Smooth muscle cell (in vitro differentiated cells): ENCODE data around the gene ATP6V1A. TPM values are rescaled to one million over a fixed set of nuclear protein-coding genes. Genes with fewer than 3 reads are reported as not detected.

Experiments
- DNase-seq: peaks from one replicate; lab custom pipeline; 2025; ENCODE audit not compliant: unreplicated experiment; lab: John Stamatoyannopoulos, UW
- H2AFZ ChIP-seq: fragments of 200-600 bp; sonication (generic); 2 replicates; pipeline ENCODE4 v1.6.0; 2016; ENCODE audit warnings: antibody characterized with exemption, low read depth, mild to moderate bottlenecking
- H3F3A ChIP-seq: fragments of 200-600 bp; sonication (generic); 2 replicates; pipeline ENCODE4 v1.6.0; 2017; ENCODE audit warnings: antibody characterized with exemption, low read depth
- H3K27ac ChIP-seq: fragments of 200-600 bp; sonication (generic); 2 replicates; pipeline ENCODE4 v1.5.1; 2016; ENCODE audit warnings: low read depth, mild to moderate bottlenecking
- H3K27me3 ChIP-seq: fragments of 200-600 bp; sonication (generic); 2 replicates; pipeline ENCODE4 v1.6.1; 2016; ENCODE audit warnings: low read depth, mild to moderate bottlenecking
- H3K36me3 ChIP-seq: fragments of 200-600 bp; sonication (generic); 2 replicates; pipeline ENCODE4 v1.5.1; 2016; ENCODE audit warnings: low read depth
- H3K4me1 ChIP-seq: fragments of 200-600 bp; sonication (generic); 2 replicates; pipeline ENCODE4 v1.5.1; 2016; ENCODE audit warnings: low read depth
- H3K4me2 ChIP-seq: fragments of 200-600 bp; sonication (generic); 2 replicates; pipeline ENCODE4 v1.6.0; 2016; ENCODE audit warnings: mild to moderate bottlenecking
- H3K4me3 ChIP-seq: fragments of 200-600 bp; sonication (generic); 2 replicates; pipeline ENCODE4 v1.5.1; 2016; ENCODE audit warnings: mild to moderate bottlenecking
- H3K79me2 ChIP-seq: fragments of 200-600 bp; sonication (generic); 2 replicates; pipeline ENCODE4 v1.6.0; 2016; ENCODE audit warnings: low read depth, mild to moderate bottlenecking
- H3K9ac ChIP-seq: fragments of 200-600 bp; sonication (generic); 2 replicates; pipeline ENCODE4 v1.6.0; 2016; ENCODE audit warnings: low read depth
- H3K9me3 ChIP-seq: fragments of 200-600 bp; sonication (generic); replicated peaks from 2 replicates; pipeline ENCODE4 v1.5.1; 2016; ENCODE audit warnings: low read depth
- H4K20me1 ChIP-seq: fragments of 200-600 bp; sonication (generic); 2 replicates; pipeline ENCODE4 v1.6.0; 2016; ENCODE audit warnings: low read depth
- WGBS: methylation state at CpG from one replicate; pipeline ENCODE4 v1.1.7; 2016; ENCODE audit warnings: low lambda C conversion rate; 5-methylcytosine and 5-hydroxymethylcytosine counted together
- polyA plus RNA-seq: library from polyadenylated mRNA; unstranded; fragments of >200 nt; fragmentation: Nextera tagmentation; extraction: Ambion mirVana; gene quantifications from 2 replicates; pipeline ENCODE4 v1.2.1, GENCODE V29; 2016
- total RNA-seq: library from RNA; depleted of rRNA; stranded (reverse); fragments of >200 nt; gene quantifications from 2 replicates; pipeline ENCODE4 v1.2.3, GENCODE V29; 2014
- TF ChIP-seq, protein P1 (sequence below): fragments of 200-600 bp; sonication (generic); IDR thresholded peaks from 2 replicates; pipeline ENCODE4 v1.5.1; 2017; ENCODE audit warnings: borderline replicate concordance, mild to moderate bottlenecking, antibody characterized with exemption; ENCODE audit not compliant: insufficient read depth, poor library complexity, severe bottlenecking

ATP6V1A gene
- total RNA-seq (41.7 and 60.7 TPM in 2 replicates), polyA plus RNA-seq (38.7 and 41.6 TPM in 2 replicates)

- WGBS, result 1% methylated on average over 32 of the region's 34 CpGs
- Histone ChIP-seq H3K4me3 (peak within 1 kb of the TSS; percentile 95), H3F3A (no peaks in the 10 kb centered on the region), H4K20me1 (peaks cover 35% of the 10 kb centered on the region), H3K9ac (peak within 1 kb of the TSS; percentile 99), H3K9me3 (no peaks in the 10 kb centered on the region), H3K27me3 (no peaks in the 10 kb centered on the region), H3K4me2 (peak within 1 kb of the TSS; percentile 94), H3K79me2 (peaks cover 80% of the 10 kb centered on the region), H3K27ac (peak within 1 kb of the TSS; percentile 100), H3K4me1 (peaks cover 28% of the 10 kb centered on the region), H2AFZ (peak within 1 kb of the TSS; percentile 85), H3K36me3 (no peaks in the 10 kb centered on the region)
- peak; percentile 58 for DNase-seq
- TF ChIP-seq, protein P1, sequence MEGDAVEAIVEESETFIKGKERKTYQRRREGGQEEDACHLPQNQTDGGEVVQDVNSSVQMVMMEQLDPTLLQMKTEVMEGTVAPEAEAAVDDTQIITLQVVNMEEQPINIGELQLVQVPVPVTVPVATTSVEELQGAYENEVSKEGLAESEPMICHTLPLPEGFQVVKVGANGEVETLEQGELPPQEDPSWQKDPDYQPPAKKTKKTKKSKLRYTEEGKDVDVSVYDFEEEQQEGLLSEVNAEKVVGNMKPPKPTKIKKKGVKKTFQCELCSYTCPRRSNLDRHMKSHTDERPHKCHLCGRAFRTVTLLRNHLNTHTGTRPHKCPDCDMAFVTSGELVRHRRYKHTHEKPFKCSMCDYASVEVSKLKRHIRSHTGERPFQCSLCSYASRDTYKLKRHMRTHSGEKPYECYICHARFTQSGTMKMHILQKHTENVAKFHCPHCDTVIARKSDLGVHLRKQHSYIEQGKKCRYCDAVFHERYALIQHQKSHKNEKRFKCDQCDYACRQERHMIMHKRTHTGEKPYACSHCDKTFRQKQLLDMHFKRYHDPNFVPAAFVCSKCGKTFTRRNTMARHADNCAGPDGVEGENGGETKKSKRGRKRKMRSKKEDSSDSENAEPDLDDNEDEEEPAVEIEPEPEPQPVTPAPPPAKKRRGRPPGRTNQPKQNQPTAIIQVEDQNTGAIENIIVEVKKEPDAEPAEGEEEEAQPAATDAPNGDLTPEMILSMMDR, result no peak
These were observed at the start of gene ATP6V1A for GRCh38 chr3:113746548-113747282. ATP6V1A (plus strand) TSS chr3:113747035; CDS start chr3:113778754, 31,719 bp downstream.

DNA sequence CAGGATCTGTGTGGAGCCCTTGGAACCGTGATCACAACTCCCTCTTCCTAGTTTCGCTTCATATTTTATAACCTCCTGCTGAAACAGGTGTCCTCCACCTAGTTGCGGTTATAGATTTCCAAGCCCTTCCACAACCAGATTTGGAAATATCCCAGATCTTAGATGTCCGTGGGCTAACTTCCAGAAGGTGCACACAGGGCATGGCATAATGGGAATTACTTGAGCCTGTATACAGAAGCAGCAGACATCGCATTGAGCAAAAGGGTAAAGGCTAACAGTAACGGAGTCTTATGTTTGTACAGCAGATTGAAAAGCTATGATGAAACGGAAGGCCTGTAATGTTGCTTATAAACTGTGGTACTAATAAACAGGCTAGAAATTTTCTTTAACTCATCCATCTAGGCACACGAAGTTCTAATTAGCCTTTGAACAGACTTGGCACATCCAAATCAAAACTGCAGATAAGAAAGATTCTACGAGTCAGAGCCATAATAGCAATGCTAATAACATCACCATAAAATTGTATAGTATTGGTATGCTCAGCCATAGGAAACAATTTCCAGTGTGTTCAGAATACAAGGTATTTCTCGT is 49.2 kb upstream of the ATP6V1A start:
- Histone ChIP-seq H3K4me1 (peaks cover 17% of the 10 kb centered on the region), H3F3A (no peaks in the 10 kb centered on the region), H3K27me3 (no peaks in the 10 kb centered on the region), H3K36me3 (no peaks in the 10 kb centered on the region), H3K4me3 (peak overlapping the region; percentile 72), H3K27ac (peak overlapping the region; percentile 61), H3K9me3 (no peaks in the 10 kb centered on the region), H4K20me1 (no peaks in the 10 kb centered on the region), H3K4me2 (peak overlapping the region; percentile 94), H2AFZ (peak overlapping the region; percentile 94), H3K9ac (peak overlapping the region; percentile 81), H3K79me2 (peaks cover 28% of the 10 kb centered on the region)
- WGBS, result 37% methylated on average over 10 of the region's 10 CpGs
- TF ChIP-seq, protein P1, result no peak
- DNase-seq, result no peak

DNA sequence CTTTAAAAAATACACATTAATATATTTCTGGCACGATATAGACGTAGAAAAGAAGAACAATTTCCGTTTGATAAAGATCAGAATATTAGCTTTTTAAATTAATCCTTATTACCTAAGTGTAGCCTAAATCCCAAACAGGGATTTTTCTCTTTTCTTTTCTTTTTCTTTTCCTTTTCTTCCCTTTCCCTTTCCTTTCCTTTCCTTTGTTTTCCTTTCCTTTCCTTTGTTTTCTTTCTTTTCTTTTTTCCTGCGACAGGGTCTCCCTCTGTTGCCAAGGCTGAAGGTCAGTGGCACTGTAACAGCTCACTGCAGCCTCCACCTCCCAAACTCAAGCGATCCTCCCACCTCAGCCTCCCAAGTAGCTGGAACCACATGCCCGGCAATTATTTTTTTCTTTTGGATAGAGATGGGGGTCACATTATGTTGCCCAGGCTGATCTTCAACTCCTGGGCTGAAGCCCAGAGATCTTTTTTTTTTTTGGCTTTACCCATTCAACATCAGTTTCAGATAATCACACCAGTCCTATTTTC is 48.6 kb upstream of the ATP6V1A start:
- Histone ChIP-seq H3K36me3 (no peaks in the 10 kb centered on the region), H3K4me1 (peaks cover 17% of the 10 kb centered on the region), H3K27me3 (no peaks in the 10 kb centered on the region), H3K4me2 (peak overlapping the region; percentile 94), H3F3A (no peaks in the 10 kb centered on the region), H3K9ac (no peak overlapping the region), H3K27ac (peak overlapping the region; percentile 61), H3K79me2 (peaks cover 22% of the 10 kb centered on the region), H3K9me3 (no peaks in the 10 kb centered on the region), H2AFZ (peak overlapping the region; percentile 85), H3K4me3 (peak overlapping the region; percentile 72), H4K20me1 (no peaks in the 10 kb centered on the region)
- DNase-seq, result no peak
- 92% methylated on average over 6 of the region's 6 CpGs for WGBS
- TF ChIP-seq, protein P1, result no peak
